T-helper 1 cell treated with Interleukin-12 subunit alpha and Interleukin-12 subunit beta and Interleukin-4 antibody, amounts not matched to agents 30 μg/mL and 1 μg/mL, for 36 hours (primary cell): ENCODE results near the gene CAMK2D.
A peak's percentile ranks its signal among the peaks of the same experiment; 100 is the strongest.
"Not testable (repeated sequence)": the region's sequence is repeated elsewhere in the genome, so short reads cannot be mapped to it uniquely, and the experiment has no call there.

Experiments
- H3K27ac Mint-ChIP-seq: one replicate; pipeline ENCODE4 v1.8.0; 2021; ENCODE audit warnings: mild to moderate bottlenecking, mixed read lengths
- H3K27me3 Mint-ChIP-seq: one replicate; pipeline ENCODE4 v1.8.0; 2021; ENCODE audit warnings: low read depth, mixed read lengths
- H3K36me3 Mint-ChIP-seq: one replicate; pipeline ENCODE4 v1.8.0; 2021; ENCODE audit warnings: low read depth, mixed read lengths
- H3K4me1 Mint-ChIP-seq: one replicate; pipeline ENCODE4 v1.8.0; 2021; ENCODE audit warnings: low read depth, mixed read lengths
- H3K4me3 Mint-ChIP-seq: one replicate; pipeline ENCODE4 v1.8.0; 2021; ENCODE audit warnings: mild to moderate bottlenecking, moderate library complexity, mixed read lengths
- H3K9me3 Mint-ChIP-seq: one replicate; pipeline ENCODE4 v1.8.0; 2021; ENCODE audit warnings: mixed read lengths

CAMK2D gene

GRCh38 chr4:113732967-113733527 lies 28.5 kb downstream of the CAMK2D start:
- peaks cover 3% of the 10 kb centered on the region for H3K9me3 Mint-ChIP-seq
- H3K27me3 Mint-ChIP-seq = no peaks in the 10 kb centered on the region
- H3K4me1 Mint-ChIP-seq = peaks cover 37% of the 10 kb centered on the region
- no peak overlapping the region for H3K4me3 Mint-ChIP-seq
- peaks cover 26% of the 10 kb centered on the region for H3K36me3 Mint-ChIP-seq
- H3K27ac Mint-ChIP-seq = no peak overlapping the region

DNA sequence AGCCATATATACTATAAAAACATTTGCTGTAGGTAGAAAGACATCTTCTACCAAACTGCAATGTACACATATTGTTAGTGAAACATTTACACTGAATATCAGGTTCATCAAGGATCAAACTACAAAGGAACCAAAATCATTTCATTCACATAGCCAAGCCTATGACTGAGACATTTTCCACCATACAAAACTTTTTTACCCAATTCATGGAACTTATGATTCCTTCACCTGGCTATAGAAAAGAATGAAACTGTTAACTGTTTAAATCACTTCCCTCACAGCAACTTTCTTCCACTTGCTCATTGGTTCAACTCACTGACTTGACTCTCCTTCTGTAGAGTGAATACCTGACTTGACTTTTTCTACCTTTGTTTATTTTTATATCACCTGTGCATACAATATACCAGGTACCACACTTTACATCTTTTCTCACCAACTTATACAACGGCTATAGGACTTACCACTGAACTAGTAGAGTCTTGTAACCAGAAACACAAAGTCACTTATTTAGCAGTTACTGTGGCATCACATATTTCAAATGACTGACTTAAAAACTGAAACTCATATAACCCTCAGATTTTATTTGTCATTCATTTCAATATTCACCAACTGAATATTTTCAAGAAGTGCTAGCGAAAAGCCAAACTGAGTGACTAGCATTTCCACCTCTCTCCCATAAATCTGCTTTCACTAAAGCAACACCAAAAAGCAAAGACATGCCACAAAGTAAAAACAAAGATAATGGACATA lies 30.9 kb downstream of the CAMK2D start:
- H3K27me3 Mint-ChIP-seq = no peaks in the 10 kb centered on the region
- peak overlapping the region; percentile 3 for H3K27ac Mint-ChIP-seq
- peaks cover 20% of the 10 kb centered on the region for H3K36me3 Mint-ChIP-seq
- peaks cover 44% of the 10 kb centered on the region for H3K4me1 Mint-ChIP-seq
- no peak overlapping the region for H3K4me3 Mint-ChIP-seq
- H3K9me3 Mint-ChIP-seq = peaks cover 3% of the 10 kb centered on the region

DNA sequence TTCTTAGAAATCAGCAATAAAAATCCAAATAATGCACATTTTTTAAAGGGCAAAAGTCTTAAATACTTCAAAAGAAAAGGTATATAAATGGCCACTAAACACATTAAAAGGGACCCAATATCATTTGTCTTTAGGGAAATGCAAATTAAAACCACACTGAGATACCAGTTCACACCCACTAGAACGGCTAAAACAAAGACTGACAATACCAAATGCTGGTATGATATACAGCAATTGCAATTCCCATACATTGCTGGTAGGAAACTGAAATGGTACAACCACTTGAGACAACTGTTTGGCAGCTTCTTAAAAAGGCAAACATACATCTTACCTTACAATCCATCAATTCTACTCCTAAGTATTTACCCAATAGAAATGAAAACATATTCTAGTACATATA lies 33.7 kb downstream of the CAMK2D start:
- H3K36me3 Mint-ChIP-seq = peaks cover 12% of the 10 kb centered on the region
- H3K4me1 Mint-ChIP-seq = peaks cover 33% of the 10 kb centered on the region
- no peaks in the 10 kb centered on the region for H3K27me3 Mint-ChIP-seq
- no peak overlapping the region for H3K27ac Mint-ChIP-seq
- no peak overlapping the region for H3K4me3 Mint-ChIP-seq
- no peaks in the 10 kb centered on the region for H3K9me3 Mint-ChIP-seq

DNA sequence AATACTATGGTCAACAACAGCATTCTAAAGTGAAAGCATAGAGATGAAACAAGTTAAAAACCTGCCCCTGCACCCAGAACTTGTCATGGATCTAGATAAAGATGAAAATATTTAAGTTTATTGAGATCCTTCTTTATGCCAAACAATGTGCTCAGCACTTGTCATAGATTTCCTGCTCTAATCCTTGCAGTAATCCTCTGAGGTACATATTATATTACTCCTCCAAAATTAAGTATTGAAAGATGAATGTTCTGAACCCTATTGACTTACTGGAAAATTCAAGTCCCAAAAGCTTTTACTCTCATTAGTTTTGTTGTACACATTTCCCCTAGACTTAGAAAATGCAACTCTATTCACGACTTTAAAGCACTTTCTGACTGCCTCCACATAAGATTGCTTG lies 35.6 kb downstream of the CAMK2D start:
- Mint-ChIP-seq H3K4me3 (no peak overlapping the region), H3K27ac (peak overlapping the region; percentile 34), H3K27me3 (no peaks in the 10 kb centered on the region), H3K4me1 (peaks cover 31% of the 10 kb centered on the region), H3K36me3 (peaks cover 11% of the 10 kb centered on the region), H3K9me3 (no peaks in the 10 kb centered on the region)

GRCh38 chr4:113718252-113718651 lies 43.3 kb downstream of the CAMK2D start:
- no peak overlapping the region for H3K4me3 Mint-ChIP-seq
- H3K4me1 Mint-ChIP-seq = peaks cover 12% of the 10 kb centered on the region
- H3K27ac Mint-ChIP-seq = no peak overlapping the region
- no peaks in the 10 kb centered on the region for H3K9me3 Mint-ChIP-seq
- no peaks in the 10 kb centered on the region for H3K27me3 Mint-ChIP-seq
- peaks cover 21% of the 10 kb centered on the region for H3K36me3 Mint-ChIP-seq

GRCh38 chr4:113711883-113712662 lies 49.5 kb downstream of the CAMK2D start:
- no peaks in the 10 kb centered on the region for H3K27me3 Mint-ChIP-seq
- no peaks in the 10 kb centered on the region for H3K9me3 Mint-ChIP-seq
- peaks cover 17% of the 10 kb centered on the region for H3K4me1 Mint-ChIP-seq
- H3K27ac Mint-ChIP-seq = no peak overlapping the region
- H3K36me3 Mint-ChIP-seq = peaks cover 17% of the 10 kb centered on the region
- H3K4me3 Mint-ChIP-seq = no peak overlapping the region

DNA sequence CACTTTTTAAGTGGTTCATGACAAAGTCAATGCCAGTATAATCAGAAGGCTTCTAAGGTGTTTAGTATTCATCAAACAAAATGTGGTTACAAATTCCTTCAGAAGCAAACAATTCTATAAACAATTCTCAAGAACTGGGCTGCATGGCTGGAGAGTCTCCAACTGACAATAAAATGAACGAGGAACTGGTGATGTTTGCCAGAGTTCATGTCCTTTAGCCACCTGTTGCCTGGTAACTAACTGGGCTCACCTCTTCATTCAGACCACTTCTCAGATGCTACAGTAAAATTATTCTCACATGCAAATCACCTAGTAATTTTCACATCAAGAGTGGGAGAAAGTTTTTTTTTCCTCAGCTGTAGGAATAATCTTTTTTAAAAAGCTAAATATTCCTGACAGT lies 53.3 kb downstream of the CAMK2D start:
- Mint-ChIP-seq H3K4me1 (peaks cover 16% of the 10 kb centered on the region), H3K27ac (no peak overlapping the region)

GRCh38 chr4:113707048-113707447 lies 54.5 kb downstream of the CAMK2D start:
- peaks cover 16% of the 10 kb centered on the region for H3K4me1 Mint-ChIP-seq
- H3K9me3 Mint-ChIP-seq = no peaks in the 10 kb centered on the region
- H3K27me3 Mint-ChIP-seq = no peaks in the 10 kb centered on the region
- H3K27ac Mint-ChIP-seq = no peak overlapping the region
- H3K4me3 Mint-ChIP-seq = no peak overlapping the region
- peaks cover 8% of the 10 kb centered on the region for H3K36me3 Mint-ChIP-seq

More for the DNA sequence above, 53.3 kb downstream of the CAMK2D start:
- Mint-ChIP-seq H3K27me3 (no peaks in the 10 kb centered on the region), H3K4me3 (no peak overlapping the region), H3K9me3 (no peaks in the 10 kb centered on the region), H3K36me3 (peaks cover 8% of the 10 kb centered on the region)

DNA sequence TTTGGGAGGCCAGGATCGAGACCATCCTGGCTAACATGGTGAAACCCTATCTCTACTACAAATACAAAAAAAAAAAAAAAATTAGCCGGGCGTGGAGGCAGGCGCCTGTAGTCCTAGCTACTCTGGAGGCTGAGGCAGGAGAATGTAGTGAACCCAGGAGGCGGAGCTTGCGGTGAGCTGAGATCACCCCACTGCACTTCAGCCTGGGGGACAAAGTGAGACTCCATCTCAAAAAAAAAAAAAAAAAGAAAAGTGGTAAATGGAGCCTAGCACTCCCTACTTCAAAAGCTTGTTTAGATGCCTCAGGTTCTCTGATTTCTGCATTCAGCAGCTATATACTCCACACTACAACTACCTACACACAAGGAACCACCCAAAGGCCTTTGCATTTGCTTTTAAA lies 56.4 kb downstream of the CAMK2D start:
- not testable (repeated sequence) for H3K4me3 Mint-ChIP-seq, H3K27me3 Mint-ChIP-seq, H3K9me3 Mint-ChIP-seq, H3K36me3 Mint-ChIP-seq, H3K27ac Mint-ChIP-seq
- H3K4me1 Mint-ChIP-seq = peaks cover 21% of the 10 kb centered on the region

GRCh38 chr4:113702596-113702995 lies 58.9 kb downstream of the CAMK2D start:
- H3K4me1 Mint-ChIP-seq = peaks cover 17% of the 10 kb centered on the region
- H3K27me3 Mint-ChIP-seq, H3K27ac Mint-ChIP-seq, H3K4me3 Mint-ChIP-seq, H3K36me3 Mint-ChIP-seq, H3K9me3 Mint-ChIP-seq: not testable (repeated sequence)

DNA sequence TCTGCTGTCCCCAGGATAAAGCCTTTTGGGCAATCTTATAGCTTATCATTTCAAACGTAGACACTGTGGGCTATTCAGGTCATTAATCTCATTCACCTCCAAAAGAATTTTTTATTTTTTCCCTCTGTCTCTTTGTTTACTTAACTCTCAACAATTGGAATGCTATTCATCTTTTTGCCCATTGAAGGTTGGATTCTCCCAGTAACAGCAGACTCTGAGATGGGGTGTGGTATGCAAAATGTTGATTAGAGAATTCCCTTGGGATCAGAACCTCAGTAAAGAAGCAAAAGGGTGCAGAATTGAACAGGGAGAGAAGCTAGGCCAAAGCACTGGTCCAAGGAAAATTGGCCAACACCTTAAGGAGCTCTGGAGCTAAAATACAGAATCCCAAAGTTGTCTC lies 60.4 kb downstream of the CAMK2D start:
- Mint-ChIP-seq H3K9me3 (no peaks in the 10 kb centered on the region), H3K27ac (no peak overlapping the region), H3K4me3 (no peak overlapping the region), H3K4me1 (peaks cover 14% of the 10 kb centered on the region), H3K27me3 (no peaks in the 10 kb centered on the region), H3K36me3 (peaks cover 6% of the 10 kb centered on the region)

DNA sequence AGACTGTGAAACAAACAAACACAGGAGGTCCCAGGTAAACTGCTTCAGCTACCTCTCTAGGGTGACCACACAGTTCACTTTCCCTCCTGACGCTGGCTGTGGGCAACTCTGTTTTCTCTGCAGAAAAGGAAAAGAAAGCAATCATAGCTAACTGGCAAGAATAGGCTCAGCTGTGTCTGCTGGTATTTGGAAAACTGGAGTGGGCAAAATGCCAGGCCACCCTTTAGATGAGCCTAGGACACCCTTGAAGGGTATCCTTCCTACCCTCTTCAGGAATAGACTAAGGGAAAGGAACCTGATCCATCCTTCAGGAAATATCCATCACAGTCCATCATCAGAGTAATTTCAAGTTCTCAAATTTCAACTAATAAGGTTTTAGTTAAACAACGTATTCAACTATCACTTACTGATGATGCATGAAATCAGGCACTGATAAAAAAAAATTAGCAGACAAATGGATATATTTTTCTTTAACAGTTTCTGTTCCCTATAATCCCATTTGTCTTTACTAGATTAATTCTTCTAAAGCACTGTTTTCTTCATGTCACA lies 60.9 kb downstream of the CAMK2D start:
- no peak overlapping the region for H3K27ac Mint-ChIP-seq
- no peak overlapping the region for H3K4me3 Mint-ChIP-seq
- H3K4me1 Mint-ChIP-seq = peaks cover 13% of the 10 kb centered on the region

DNA sequence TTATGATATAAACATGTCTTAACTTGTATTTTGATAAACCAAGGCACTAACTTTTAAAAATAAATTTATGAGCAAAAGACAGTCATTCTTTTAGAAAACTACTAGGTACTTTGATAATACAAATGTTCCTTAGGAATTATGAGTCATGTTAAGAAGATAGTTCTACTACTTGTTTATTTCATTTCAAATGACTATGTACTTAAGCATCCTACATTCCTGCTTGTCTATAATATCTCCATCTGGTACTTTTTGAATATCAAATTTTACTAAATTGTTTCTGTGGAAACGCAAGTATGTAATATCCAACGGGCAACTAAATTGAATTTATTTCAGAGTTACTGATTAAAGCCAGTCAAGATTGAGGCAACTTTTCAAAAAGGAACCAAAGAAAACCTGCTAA lies 61.8 kb downstream of the CAMK2D start:
- Mint-ChIP-seq H3K27me3 (no peaks in the 10 kb centered on the region), H3K4me3 (no peak overlapping the region), H3K9me3 (no peaks in the 10 kb centered on the region), H3K4me1 (peaks cover 11% of the 10 kb centered on the region), H3K36me3 (peaks cover 6% of the 10 kb centered on the region), H3K27ac (no peak overlapping the region)

More for the DNA sequence above, 60.9 kb downstream of the CAMK2D start:
- no peaks in the 10 kb centered on the region for H3K27me3 Mint-ChIP-seq
- H3K36me3 Mint-ChIP-seq = peaks cover 6% of the 10 kb centered on the region
- no peaks in the 10 kb centered on the region for H3K9me3 Mint-ChIP-seq

- H3K4me1 Mint-ChIP-seq = peaks cover 24% of the 10 kb centered on the region
- no peak overlapping the region for H3K27ac Mint-ChIP-seq
- no peaks in the 10 kb centered on the region for H3K27me3 Mint-ChIP-seq
- no peaks in the 10 kb centered on the region for H3K9me3 Mint-ChIP-seq
- no peak overlapping the region for H3K4me3 Mint-ChIP-seq
- H3K36me3 Mint-ChIP-seq = peaks cover 4% of the 10 kb centered on the region
Observed at GRCh38 chr4:113697429-113697828, 64.1 kb downstream of the CAMK2D start.
